Testis (tissue), 3 donors: ENCODE measurements around the gene TTLL3. TPM values are rescaled to one million over a fixed set of nuclear protein-coding genes. Genes with fewer than 3 reads are reported as not detected.

ENCODE experiments used
- DNase-seq: peaks from one replicate; pipeline ENCODE4 v3.0.0-alpha.2; 2019
- H3K27ac ChIP-seq, 2 donors: fragments of 200-600 bp; sonication (generic); one replicate each; pipeline ENCODE4 v1.5.1; 2019
- H3K27me3 ChIP-seq: fragments of 200-600 bp; sonication (generic); one replicate; pipeline ENCODE4 v1.5.1; 2019
- H3K36me3 ChIP-seq: fragments of 200-600 bp; sonication (generic); one replicate; pipeline ENCODE4 v1.5.1; 2017; ENCODE audit warnings: low read depth; ENCODE audit errors: missing control alignments
- H3K4me1 ChIP-seq: fragments of 200-600 bp; sonication (generic); one replicate; pipeline ENCODE4 v1.5.1; 2019
- H3K4me3 ChIP-seq, 2 donors: fragments of 200-600 bp; sonication (generic); one replicate each; pipeline ENCODE4 v1.5.1; 2017 to 2019
- H3K9me3 ChIP-seq: fragments of 200-600 bp; sonication (generic); one replicate; pipeline ENCODE4 v1.5.1; 2017
- CTCF ChIP-seq, 3 experiments: fragments of 450-650 bp in 2 of 3; fragments of 200-600 bp in 1 of 3; sonication (generic) in 1 of 3; IDR thresholded peaks; one replicate each; pipeline ENCODE4 v1.5.1; 2016 to 2019; ENCODE audit warnings: antibody characterized with exemption in 3 of 3, mild to moderate bottlenecking in 2 of 3, moderate library complexity in 1 of 3
- POLR2A ChIP-seq: fragments of 450-650 bp; IDR thresholded peaks from one replicate; pipeline ENCODE4 v1.6.1; 2017; ENCODE audit warnings: antibody characterized with exemption, mild to moderate bottlenecking, moderate library complexity
- WGBS, 2 donors: methylation state at CpG; one replicate each; pipeline ENCODE4 v1.1.5; 2018; 5-methylcytosine and 5-hydroxymethylcytosine counted together
- intact Hi-C: fragments of 100-400 bp; cut with DNase I; formaldehyde crosslinking; loops from one replicate; pipeline ENCODE4 v1.15.1; 2023; ENCODE audit warnings: low total_unique reads
- polyA plus RNA-seq: library from polyadenylated mRNA; stranded (reverse); fragments of 350-450 nt; fragmentation: Illumina TruSeq; extraction: RNeasy Lipid Tissue Mini Kit (QIAGEN cat#74804); gene quantifications from one replicate; pipeline ENCODE4 v1.2.3, GENCODE V29; 2014; ENCODE audit warnings: low read depth, low replicate concordance; ENCODE audit not compliant: insufficient read depth
- total RNA-seq, 2 donors: library from RNA; depleted of rRNA; stranded (reverse); fragments of >200 nt; gene quantifications; one replicate each; pipeline ENCODE4 v1.2.3, GENCODE V29; 2016

The TTLL3 gene
- total and polyA plus RNA-seq, 3 donors from 2014 or later: 104 to 163 (median 142) TPM

GRCh38 chr3:9784965-9785364 is 25.1 kb upstream of the TTLL3 start:
- no peak overlapping the region for H3K4me3 ChIP-seq
- no peak for DNase-seq
- TF ChIP-seq CTCF (IDR thresholded peaks at IDR 0.05) (no peak), POLR2A (no peak)
- WGBS, 2 donors: 88 to 93% methylated on average over 4 of the region's 4 CpGs
- peaks cover 6% of the 10 kb centered on the region for H3K4me1 ChIP-seq
- H3K9me3 ChIP-seq: no peaks in the 10 kb centered on the region
- H3K27ac ChIP-seq: no peak overlapping the region
- intact Hi-C loops: no loop called here
- no peaks in the 10 kb centered on the region for H3K36me3 ChIP-seq
- no peaks in the 10 kb centered on the region for H3K27me3 ChIP-seq

- Histone ChIP-seq H3K27me3 (no peaks in the 10 kb centered on the region), H3K27ac (no peak overlapping the region), H3K36me3 (no peaks in the 10 kb centered on the region), H3K9me3 (no peaks in the 10 kb centered on the region), H3K4me1 (peaks cover 6% of the 10 kb centered on the region), H3K4me3 (no peak overlapping the region)
- DNase-seq: peak; percentile 54
- intact Hi-C loops: no loop called here
- WGBS, 2 donors: 80 to 86% methylated on average over 7 of the region's 7 CpGs
- TF ChIP-seq CTCF (IDR thresholded peaks at IDR 0.05): no peak
- no peak for TF ChIP-seq POLR2A
Measured at GRCh38 chr3:9785602-9786001, 24.5 kb upstream of the TTLL3 start.

GRCh38 chr3:9786209-9786739 is 23.8 kb upstream of the TTLL3 start:
- H3K27ac ChIP-seq: no peak overlapping the region
- no peaks in the 10 kb centered on the region for H3K36me3 ChIP-seq
- H3K27me3 ChIP-seq: no peaks in the 10 kb centered on the region
- TF ChIP-seq CTCF (IDR thresholded peaks at IDR 0.05) (no peak), POLR2A (no peak)
- peaks cover 5% of the 10 kb centered on the region for H3K4me1 ChIP-seq
- WGBS, 2 donors: 85 to 92% methylated on average over 7 of the region's 7 CpGs
- intact Hi-C loops: no loop called here
- no peak for DNase-seq
- H3K9me3 ChIP-seq: no peaks in the 10 kb centered on the region
- no peak overlapping the region for H3K4me3 ChIP-seq

- Histone ChIP-seq H3K4me3 (no peak overlapping the region), H3K27ac (no peak overlapping the region), H3K9me3 (no peaks in the 10 kb centered on the region), H3K36me3 (no peaks in the 10 kb centered on the region), H3K27me3 (no peaks in the 10 kb centered on the region), H3K4me1 (no peaks in the 10 kb centered on the region)
- no peak for TF ChIP-seq CTCF (IDR thresholded peaks at IDR 0.05)
- intact Hi-C loops: no loop called here
- DNase-seq: no peak
- 89 to 91% methylated on average over 13 of the region's 13 CpGs for WGBS, 2 donors
Measured at GRCh38 chr3:9786825-9787669, 23.0 kb upstream of the TTLL3 start.

- Histone ChIP-seq H3K36me3 (no peaks in the 10 kb centered on the region), H3K27me3 (no peaks in the 10 kb centered on the region), H3K27ac (no peak overlapping the region), H3K9me3 (no peaks in the 10 kb centered on the region), H3K4me1 (no peaks in the 10 kb centered on the region), H3K4me3 (no peak overlapping the region)
- DNase-seq: no peak
- 85 to 86% methylated on average over 6 of the region's 6 CpGs for WGBS, 2 donors
- intact Hi-C loops: no loop called here
- TF ChIP-seq POLR2A: no peak
- no peak for TF ChIP-seq CTCF (IDR thresholded peaks at IDR 0.05)
Measured at GRCh38 chr3:9787714-9788113, 22.3 kb upstream of the TTLL3 start.
